Stimulated activated CD8-positive, alpha-beta memory T cell treated with anti-CD3 and anti-CD28 coated beads, Interleukin-12 subunit alpha, Interleukin-12 subunit beta, amount 100 ng/mL, for 4 hours (primary cell): ENCODE results near the gene TMCC3.

ENCODE experiments used
- DNase-seq: peaks from one replicate; pipeline ENCODE4 v3.0.0-alpha.2; 2020; ENCODE audit warnings: low read depth

TMCC3 gene

DNA sequence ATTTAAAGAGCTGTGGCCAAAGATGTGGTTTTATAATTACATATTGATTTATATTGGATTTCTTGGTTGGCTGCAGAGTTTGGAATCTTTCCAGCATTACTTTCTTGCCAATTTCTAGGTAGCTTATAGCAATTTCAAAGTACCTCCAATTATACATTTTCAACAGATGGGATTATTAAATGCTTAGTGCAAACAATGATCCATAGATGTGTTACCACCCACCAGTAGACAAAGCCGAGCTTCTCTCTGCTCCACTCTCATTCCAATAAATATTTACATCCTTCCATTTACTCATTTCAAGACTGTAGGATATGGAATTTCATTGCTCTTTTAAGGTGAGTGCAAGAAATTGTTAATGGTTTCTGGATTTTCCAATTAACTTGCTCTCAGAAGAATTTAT lies 21.6 kb upstream of the TMCC3 start:
- no peak for DNase-seq

DNA sequence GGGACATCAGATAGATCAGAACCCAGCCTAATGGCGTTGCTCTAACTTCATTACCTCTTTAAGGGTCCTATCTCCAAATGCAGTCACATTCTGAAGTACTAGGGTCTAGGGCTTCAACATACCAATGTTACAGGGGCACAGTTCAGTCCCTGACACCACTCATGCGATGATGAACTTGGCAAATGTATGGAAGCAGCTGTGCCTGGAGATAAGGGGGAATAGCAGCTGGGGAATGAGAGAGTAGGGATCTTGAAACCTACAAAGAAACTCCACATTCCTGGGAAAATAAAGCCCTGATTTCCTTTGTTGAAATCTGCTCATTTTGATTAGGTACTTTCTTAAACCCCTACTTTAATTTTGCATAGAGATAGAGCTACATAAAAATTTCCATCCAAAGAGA lies 20.5 kb upstream of the TMCC3 start:
- DNase-seq = no peak

DNA sequence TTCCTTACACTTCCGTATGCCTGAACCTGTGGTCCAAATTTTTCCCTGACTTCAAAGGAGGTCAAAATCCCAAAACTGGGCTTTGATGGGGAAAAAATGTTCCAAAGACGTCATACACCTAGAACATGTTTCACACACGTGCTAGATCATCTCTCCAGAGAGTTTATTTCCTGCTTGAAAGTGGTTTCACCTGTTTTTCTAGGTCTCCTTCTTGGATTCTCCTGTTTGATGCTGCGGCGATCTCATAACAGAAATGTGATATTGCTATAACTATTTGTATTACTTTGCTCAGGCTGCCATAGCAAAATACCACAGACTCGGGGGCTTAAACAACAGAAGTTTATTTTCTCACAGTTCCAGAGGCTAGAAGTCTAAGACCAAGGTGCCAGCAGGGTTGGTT lies 19.7 kb upstream of the TMCC3 start:
- DNase-seq = no peak

DNA sequence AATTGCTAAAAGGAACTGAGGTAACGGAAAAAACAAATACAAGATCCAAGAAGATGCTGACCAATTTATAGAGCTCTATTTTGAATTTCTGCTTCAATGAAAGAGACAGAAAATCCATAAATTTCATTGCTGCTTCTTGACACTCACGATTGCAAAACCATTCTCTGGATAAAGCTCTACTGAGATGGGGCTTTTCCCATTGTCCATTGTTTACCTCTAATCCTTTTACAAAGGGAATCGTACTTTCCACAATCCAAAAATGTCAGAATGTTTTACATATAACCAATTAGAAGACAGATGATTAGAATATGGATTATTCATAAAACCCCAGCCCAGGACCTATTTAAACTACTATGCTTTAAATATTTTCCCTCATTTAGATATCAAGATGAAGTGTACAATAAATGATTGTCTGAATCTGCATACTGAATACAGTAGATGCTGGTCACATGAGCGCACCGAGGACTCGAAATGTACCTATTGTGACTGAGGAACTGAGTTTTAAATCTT lies 16.7 kb upstream of the TMCC3 start:
- DNase-seq = no peak

DNA sequence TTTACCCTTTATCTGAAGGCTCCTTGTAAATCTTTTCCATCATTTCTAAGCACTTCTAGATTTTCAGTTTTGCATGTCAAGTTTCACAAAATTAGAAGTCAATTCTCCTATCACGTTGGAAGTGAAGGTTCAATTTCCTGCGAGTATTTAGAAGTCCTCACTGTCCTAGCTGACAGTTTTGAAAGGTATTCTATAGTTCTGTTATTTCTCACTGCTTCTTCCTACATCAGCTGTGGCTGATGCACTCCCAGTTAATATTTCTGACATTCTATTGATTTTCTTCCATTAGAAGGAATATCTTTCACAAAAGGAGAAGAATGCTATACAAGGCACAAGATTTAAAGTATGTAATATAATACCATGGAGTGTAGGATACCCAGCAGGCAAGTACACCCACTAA lies 15.8 kb upstream of the TMCC3 start:
- no peak for DNase-seq

DNA sequence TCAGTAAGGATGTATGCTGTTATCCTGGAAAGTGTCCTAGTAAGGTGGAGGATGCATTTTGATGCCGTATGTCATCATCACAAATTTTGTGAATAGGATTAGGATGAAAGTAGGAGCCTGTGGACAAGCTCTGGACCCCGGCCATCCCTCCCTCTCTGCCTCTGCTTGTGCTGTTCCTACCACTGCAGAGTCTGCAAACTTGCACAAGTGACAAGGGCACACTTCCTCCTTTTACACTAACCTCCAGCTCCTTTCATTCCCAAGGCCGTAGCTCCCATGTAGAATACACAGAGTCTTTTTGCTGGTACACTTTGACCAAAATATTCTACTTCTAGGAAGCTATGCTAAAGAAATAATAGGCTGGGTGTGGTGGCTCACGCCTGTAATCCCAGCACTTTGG lies 13.3 kb upstream of the TMCC3 start:
- no peak for DNase-seq

DNA sequence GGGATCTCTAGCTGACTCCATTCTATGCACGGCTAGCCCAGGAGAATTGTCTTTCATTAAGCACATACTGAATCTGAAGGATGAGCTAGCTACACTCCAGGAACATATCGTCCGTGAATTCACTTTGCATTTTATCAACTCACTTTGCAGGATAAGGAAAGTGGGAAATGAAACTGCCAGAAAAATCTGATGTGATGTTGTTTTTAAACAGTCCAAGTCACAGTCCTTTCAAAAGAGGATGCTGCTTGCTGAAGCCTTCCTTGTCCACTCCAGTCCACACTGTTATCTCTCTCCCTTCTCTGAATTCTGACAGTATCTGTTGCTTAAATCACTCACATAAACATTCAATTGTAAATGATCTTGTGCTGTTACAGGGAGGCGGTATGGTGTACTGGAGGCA lies 12.7 kb upstream of the TMCC3 start:
- DNase-seq = no peak

DNA sequence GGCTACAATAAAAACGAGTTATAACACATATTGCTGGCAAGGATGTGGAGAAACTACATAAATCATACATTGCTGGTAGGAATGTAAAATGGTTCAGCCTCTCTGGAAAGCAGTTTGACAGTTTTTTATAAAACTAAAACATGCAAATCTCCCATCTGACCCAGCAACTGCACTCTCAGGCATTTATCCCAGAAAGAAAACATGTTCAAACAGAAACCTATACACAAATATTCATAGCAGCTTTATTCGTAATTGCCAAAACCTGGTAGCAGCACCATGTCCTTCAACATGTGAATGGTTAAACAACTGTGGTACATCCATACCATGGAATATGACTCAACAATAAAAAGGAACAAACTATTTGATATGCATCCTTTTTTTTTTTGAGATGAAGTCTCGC lies 10.1 kb upstream of the TMCC3 start:
- DNase-seq = no peak

DNA sequence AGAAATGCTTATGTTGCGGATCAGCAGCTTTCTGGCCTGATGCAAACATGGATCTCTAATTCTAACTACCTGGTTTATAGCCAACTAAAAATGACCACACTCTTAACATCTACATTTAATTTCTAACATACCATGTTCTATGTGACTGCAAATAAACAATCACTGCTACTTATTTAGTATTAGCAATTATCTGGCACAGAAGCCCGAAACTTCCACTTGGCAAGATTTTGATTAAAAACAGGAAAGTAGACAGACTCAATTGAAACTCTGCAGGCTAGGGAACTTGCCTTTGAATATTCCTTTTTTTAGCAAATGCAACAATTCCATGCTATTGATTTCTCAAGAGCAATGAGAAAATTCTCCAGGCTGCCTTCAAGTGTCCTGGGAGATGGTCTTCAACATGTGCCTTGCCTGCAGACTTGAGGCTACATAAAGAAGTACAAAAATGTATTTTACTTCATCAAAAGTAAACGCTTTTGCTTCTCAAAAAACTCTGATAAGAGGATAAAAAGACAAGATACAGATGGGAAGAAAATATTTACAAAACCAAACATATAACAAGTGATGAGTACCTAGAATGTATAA lies 9.1 kb upstream of the TMCC3 start:
- no peak for DNase-seq

DNA sequence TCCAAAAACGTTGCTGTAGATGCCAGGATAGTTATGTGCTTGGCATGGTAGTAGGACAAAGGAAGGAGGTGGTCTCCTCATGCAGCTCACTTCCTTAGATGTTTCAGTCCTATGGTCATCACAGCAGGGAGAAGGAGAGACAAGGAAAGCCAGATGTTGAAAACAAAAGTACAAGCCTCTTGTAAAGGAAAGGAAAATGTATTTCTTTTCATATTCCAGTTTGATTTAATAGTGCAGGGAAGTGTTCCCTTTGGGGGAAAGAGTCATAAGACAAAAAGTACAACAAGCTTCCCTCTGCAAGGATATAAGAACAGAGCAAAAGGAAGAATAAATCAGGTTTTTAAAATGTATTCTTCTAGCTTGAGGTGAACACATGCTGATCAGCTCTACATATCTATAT lies 8.6 kb upstream of the TMCC3 start:
- no peak for DNase-seq

DNA sequence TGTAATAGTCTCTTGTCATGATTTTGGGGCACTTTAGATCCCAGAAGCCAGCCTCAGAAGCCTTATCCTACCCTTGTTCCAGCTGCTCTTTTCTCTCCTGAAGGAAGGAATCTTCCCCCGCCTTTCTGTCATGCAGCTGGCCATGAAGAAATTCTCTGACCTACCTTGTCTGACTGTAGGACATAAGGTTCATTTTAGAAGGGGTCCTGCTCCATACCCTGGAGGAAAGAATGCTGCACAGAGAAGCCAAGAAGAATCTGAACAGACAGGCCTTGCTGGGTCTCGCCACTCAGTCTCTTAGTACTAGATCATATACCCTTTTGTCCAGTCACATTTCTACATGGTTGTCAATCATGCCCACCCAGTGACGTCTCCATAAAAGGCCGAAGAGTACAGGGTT lies 6.2 kb upstream of the TMCC3 start:
- no peak for DNase-seq

DNA sequence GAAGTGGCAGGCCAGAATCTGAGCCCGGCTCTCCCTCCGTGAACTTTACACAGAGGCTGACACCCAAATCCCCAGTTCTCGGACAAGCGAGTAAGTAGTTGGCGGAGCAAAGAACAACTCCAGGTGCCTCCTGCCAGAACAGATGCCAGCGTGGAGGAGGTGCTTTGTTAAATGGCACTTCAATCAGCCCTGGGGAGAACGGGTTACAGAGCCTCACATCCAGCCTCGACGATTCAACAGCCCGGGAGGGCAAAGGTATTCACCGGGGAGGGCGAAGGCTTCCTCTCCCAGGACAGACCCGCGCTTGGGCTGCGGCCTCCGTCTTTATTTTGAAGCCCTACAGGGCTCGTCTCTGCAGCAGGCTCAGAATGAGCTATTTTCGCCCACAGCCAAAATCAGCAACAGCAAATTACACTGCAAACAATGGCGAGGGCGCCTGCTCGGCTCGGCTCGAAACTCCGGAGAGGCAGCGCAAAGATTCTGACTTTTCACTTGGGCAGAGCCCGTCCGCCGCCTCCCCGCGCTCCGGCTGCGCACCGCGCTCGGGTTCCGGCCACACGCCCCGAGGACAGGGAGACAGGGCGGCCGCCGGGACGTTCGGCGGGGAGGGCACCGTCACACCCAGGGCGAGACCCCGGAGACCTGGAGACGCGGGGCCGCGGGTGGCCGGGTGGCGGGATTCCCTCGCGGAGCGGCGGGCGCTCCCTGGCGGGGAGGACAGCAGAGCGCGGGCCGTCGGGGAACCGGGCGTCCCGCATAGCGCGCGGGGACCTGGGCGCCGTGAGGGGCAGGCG lies 811 bp downstream of the TMCC3 start:
- DNase-seq = peak; percentile 13

DNA sequence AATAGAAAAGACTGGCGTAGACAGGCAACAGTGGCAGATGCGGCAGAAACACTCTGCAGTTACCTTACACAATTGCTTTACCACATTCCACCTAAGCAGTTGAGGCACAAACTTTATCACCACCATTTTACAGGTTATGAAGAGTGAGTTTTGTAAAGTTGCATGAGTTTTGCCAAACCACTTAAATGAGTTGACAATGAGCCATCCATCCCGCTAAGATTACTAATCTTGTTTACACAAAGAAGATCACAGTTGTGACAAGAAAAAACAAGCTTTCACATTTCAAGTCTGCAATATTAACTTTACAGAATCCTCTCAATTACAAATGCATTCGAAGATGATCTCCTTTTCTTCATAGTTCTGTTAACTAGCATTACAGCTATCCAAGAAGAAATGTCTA lies 1.8 kb downstream of the TMCC3 start:
- DNase-seq = no peak

DNA sequence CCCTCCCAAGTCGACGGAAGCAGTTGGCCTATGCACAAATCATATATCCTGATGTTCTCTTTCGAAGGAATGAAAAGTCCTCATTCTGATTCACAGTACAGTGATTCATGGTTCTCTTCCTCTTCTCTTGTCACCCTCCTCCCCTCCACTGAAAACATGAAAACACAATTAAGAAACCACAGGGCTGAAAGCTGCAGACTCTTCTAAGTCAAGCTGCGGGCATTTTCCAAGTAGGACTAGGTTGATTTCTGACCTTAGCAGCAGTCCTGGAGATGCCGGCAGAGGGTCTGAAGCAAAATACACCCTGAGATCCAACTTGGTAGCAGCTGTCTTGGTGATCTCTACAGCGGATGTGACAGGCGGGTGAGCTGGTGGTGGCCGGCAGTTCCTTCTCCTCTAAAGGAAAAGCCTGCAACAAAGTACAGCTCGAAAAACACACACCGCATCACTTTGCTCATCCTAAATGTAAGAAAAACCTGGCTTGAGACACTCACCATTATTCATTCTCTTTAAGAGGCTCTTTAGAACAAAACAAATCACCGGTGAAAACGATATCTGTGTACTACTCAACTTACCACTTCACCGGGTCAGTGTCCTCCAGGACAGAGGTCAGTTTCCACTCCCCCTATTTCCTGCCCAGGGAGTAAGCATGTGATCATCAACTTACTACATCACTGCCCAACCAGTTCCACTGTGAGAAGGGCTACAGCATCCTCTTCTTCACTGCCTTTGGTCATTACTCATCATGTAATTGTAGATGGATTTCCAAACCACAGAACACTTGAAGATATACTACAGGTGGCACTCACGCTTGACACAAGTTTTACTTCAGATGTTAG lies 6.0 kb downstream of the TMCC3 start:
- DNase-seq = no peak

DNA sequence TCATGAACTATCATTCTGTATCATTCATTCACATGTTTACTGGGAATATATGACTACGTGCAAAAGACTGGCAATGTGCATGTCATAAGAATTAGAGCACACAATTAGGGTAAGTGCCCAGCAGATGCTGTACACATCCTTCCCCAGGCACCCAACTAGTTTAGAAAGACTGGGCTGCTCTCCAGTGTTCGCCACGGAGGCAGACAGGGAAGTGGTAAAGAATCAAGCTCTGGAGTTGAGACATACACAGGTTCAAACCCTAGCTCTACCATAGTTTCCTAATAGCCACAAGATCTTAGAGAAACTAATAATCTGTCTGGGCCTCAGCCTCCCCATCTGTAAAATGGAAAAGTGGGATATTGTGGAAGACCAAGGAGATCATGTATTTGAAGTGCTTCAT lies 6.8 kb downstream of the TMCC3 start:
- no peak for DNase-seq

DNA sequence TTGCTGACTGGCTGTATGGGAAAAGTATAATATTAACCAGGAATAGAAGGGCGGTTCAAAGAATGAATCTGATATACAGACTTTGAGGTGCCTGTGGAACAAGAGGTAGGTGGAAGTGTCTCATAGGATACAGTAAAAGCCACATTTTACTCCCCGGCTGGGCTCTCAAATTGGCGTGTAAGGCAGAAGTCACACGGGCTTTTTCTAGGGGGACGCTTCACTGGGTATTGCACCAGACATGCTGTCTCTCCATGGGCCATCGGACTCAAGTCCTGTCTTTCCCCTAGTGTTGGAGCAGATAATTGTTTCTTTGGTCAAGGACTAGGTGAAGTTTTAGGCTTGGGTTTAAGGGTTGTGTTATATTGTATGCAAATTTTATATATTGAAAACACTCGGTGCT lies 9.1 kb downstream of the TMCC3 start:
- DNase-seq = no peak

DNA sequence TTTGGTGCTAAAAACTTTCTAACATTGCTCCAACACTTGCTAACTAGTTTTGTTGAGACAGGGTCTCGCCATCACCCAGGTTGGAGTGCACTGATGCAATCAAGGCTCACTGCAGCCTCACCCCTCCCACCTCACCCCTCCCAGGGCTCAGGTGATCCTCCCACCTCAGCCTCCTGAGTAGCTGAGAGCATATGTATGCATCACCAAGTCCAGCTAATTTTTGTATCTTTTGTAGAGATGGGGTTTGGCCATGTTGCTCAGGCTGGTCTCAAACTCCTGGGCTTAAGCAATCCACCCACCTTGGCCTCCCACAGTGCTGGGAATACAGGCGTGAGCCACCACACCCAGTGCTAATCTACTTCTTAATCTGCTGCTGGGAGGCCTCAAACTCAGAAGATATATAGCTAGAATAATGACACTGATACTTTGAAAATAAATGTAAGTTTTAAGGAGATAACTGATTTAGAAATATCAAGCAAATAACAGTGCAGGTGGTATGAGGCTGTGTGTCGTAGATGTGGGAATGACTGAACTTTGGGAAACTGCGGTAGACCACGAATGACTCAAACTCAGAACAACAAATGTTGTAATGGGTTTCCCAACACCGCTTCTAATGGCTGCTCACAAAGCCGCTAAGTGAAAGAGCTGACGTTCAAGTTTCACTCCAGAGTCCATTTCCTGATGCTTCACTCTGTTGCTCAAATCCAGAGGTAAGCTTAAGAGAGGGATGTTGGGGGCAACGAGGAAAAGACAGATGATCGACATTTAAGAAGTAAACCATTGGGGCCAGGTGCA lies 10.0 kb downstream of the TMCC3 start:
- no peak for DNase-seq

DNA sequence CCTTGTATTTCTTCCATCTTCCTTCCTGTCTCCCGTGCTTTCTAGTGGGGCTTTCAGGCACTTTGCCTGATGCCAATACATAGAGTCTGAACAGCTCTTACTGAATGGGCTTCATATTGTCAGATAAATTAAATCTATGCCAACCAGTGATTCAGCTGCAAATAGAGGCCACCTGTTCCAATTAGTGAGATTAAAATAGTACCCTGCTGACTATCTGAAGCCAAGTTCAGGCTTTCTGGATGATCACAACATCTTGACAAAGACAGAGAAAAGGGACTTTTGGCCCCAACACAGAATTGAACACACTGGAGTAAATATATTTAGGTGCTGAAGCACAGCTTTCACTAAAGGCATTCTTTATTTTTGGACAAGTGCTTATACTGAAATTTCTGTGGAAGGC lies 11.8 kb downstream of the TMCC3 start:
- no peak for DNase-seq

DNA sequence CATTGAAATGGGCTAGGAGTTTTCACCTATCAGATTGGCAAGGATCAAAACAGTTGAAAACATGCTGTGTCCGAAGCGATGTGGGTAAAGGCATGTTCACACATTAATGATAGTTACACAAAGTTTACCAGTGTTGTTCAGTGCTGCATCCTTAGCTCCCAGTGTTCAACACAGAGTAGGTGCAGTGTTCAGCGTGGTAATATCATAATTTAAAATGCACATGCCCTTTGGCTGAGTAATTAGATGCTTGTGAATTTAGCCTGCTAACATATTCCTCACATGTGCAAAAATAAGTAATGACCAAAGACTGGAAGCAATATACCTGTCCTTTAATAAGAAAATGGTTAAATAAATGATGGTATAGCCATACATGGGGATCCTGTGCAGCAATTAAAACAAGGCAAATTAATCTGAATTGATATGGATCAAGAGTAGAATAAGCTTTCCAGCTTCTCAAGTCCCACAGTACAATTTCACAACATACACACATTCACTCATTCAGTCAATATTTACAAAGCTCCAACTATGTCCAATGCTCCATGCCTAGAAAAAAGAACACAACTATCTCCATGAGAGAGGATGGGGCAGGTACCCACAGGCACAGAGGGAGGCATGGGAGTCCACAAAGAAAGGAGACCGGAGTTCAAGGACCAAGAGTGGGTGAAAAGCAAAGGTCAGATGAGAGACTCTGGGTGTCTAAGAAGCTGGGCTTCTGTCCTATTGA lies 12.8 kb downstream of the TMCC3 start:
- no peak for DNase-seq

DNA sequence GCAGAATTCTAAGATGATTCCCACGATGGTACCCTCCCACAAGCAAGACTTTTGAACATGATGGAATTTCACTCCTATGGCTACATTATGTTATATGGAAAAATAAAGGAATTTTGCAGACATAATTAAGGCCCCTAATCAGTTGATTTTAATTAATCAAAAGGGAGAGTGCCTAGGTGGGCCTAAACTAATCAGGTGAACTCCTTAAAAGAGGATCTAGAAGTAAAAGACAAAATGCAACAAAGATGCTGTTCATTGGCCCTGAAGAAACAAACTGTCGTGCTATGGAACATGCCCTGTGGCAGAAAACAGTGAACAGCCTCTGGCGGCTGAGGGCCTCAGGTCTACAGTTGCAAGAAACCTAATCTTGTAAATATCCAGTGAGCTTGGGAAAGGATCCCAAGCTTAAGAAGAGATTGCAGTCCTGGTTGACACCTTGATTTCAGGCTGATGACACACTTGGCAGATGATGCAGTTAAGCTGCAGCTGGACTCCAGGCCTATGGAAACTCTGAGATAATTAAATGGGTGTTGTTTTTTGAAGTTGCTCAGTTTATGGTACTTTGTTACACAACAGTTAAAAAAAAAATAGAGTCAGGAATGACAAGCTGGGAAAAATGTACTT lies 13.8 kb downstream of the TMCC3 start:
- no peak for DNase-seq

DNA sequence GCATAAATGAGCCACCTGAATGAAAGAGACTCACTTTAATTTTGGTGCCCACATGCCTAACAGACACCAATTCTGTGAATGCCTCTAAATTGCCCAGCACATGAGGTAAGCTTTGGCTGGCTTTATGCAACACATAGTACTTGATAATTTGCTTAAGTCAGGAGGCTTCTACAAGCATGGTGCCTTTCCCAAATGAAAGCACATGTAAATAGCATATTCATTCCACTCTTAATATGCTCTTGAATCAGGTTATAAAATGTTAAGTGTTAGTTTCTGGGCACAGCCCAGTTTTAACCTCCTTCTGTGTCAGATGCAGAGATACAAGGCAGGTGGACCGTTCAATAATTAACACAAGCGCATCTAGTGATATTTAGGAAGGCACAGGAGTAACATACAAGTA lies 15.6 kb downstream of the TMCC3 start:
- no peak for DNase-seq
